GM12878 (cell line): Measurements from ENCODE around the gene HES7. TPM values are rescaled to one million over a fixed set of nuclear protein-coding genes. Genes with fewer than 3 reads are reported as not detected.

Experiments
- ATF2 ChIP-seq: IDR thresholded peaks from 2 replicates; pipeline ENCODE4 v1.6.1; 2012; ENCODE audit warnings: low read length, inconsistent platforms
- BCLAF1 ChIP-seq: fragments of 450-650 bp; IDR thresholded peaks from 2 replicates; pipeline ENCODE4 v1.6.1; 2017; ENCODE audit warnings: antibody characterized with exemption, mild to moderate bottlenecking, moderate library complexity
- CHD4 ChIP-seq: fragments of 200-600 bp; sonication (generic); IDR thresholded peaks from 2 replicates; pipeline ENCODE4 v1.6.1; 2016; ENCODE audit warnings: mild to moderate bottlenecking
- DPF2 ChIP-seq: fragments of 450-650 bp; IDR thresholded peaks from 2 replicates; pipeline ENCODE4 v1.6.1; 2017; ENCODE audit warnings: mild to moderate bottlenecking
- FOS ChIP-seq: IDR thresholded peaks from 3 replicates; pipeline ENCODE4 v1.6.1; 2011; ENCODE audit warnings: borderline replicate concordance; ENCODE audit not compliant: insufficient read length; ENCODE audit errors: extremely low read depth
- FOXK2 ChIP-seq: fragments of 450-650 bp; IDR thresholded peaks from 2 replicates; pipeline ENCODE4 v1.6.1; 2017; ENCODE audit warnings: mild to moderate bottlenecking, moderate library complexity
- HCFC1 ChIP-seq: fragments of 150-350 bp; IDR thresholded peaks from 2 replicates; pipeline ENCODE4 v1.6.1; 2014; ENCODE audit warnings: low read length
- MYC ChIP-seq: IDR thresholded peaks from 2 replicates; pipeline ENCODE4 v1.6.1; 2011; ENCODE audit warnings: mild to moderate bottlenecking, low read length, moderate library complexity, inconsistent platforms; ENCODE audit not compliant: insufficient read depth, insufficient replicate concordance, insufficient read length, severe bottlenecking
- PAX5 ChIP-seq: IDR thresholded peaks from 2 replicates; pipeline ENCODE4 v1.6.1; 2011; ENCODE audit warnings: low read depth, low read length, borderline replicate concordance
- RCOR1 ChIP-seq: conservative IDR thresholded peaks from 2 replicates; pipeline ENCODE4 v1.6.1; 2012; ENCODE audit warnings: low read depth, low read length, improper control_type of control experiment
- SMAD1 ChIP-seq: fragments of 450-650 bp; IDR thresholded peaks from 2 replicates; pipeline ENCODE4 v1.6.1; 2018; ENCODE audit warnings: mild to moderate bottlenecking, low read depth; ENCODE audit not compliant: partially characterized antibody
- SP1 ChIP-seq: IDR thresholded peaks from one replicate; pipeline ENCODE4 v1.6.1; 2011; ENCODE audit warnings: low read depth, low read length
- SREBF1 ChIP-seq: IDR thresholded peaks from 2 replicates; pipeline ENCODE4 v1.6.1; 2012; ENCODE audit warnings: mild to moderate bottlenecking, low read length
- ZNF384 ChIP-seq: IDR thresholded peaks from 2 replicates; pipeline ENCODE4 v1.6.1; 2012; ENCODE audit warnings: low read depth, mild to moderate bottlenecking, low read length, improper control_type of control experiment, borderline replicate concordance
- ZZZ3 ChIP-seq: IDR thresholded peaks from 2 replicates; pipeline ENCODE4 v1.6.1; 2011; ENCODE audit warnings: low read depth; ENCODE audit not compliant: control insufficient read depth, insufficient read length
- polyA plus RNA-seq, 11 experiments: library from polyadenylated mRNA; depleted of rRNA in 4 of 11; unstranded in 6 of 11; stranded (reverse) in 5 of 11; fragments of >200 nt; fragmentation: Nextera tagmentation in 4 of 11; fragmentation: Illumina TruSeq in 1 of 11; extraction: Ambion mirVana in 4 of 11; extraction: Trizol in 1 of 11; gene quantifications; 1 replicate in 1 of 11; 2 replicates in 10 of 11; pipeline versions ENCODE4 v1.2.1 to v1.2.3, GENCODE V29; 2011 to 2016; ENCODE audit warnings: inconsistent platforms in 2 of 11, missing spikeins in 2 of 11, low read depth in 1 of 11
- total RNA-seq, 4 experiments: library from RNA; depleted of rRNA in 3 of 4; stranded (reverse); fragments of >200 nt in 3 of 4; fragmentation: Illumina TruSeq in 1 of 4; extraction: Trizol in 1 of 4; gene quantifications; 2 replicates each; pipeline versions ENCODE4 v1.2.1 to v1.2.3, GENCODE V29; 2013 to 2021
- TF ChIP-seq, protein P1 (sequence below): IDR thresholded peaks from 2 replicates; pipeline ENCODE4 v1.6.1; 2011; ENCODE audit warnings: mild to moderate bottlenecking, low read depth, low read length, moderate library complexity; ENCODE audit not compliant: insufficient replicate concordance
- TF ChIP-seq, protein P2 (sequence below): IDR thresholded peaks from 2 replicates; pipeline ENCODE4 v1.6.1; 2011; ENCODE audit warnings: borderline replicate concordance, low read depth, mild to moderate bottlenecking, moderate library complexity, low read length; ENCODE audit not compliant: insufficient read depth, poor library complexity, severe bottlenecking
- TF ChIP-seq, protein P3 (sequence below): IDR thresholded peaks from 2 replicates; pipeline ENCODE4 v1.6.1; 2012; ENCODE audit warnings: improper control_type of control experiment, low read depth, low read length; ENCODE audit not compliant: insufficient replicate concordance

Gene HES7
- total and polyA plus RNA-seq, 10 of the 15 experiments (the other 5 are each of a cell fraction or from before 2014, with no cell fraction given) = 0.07 to 1.3 (median 0.63) TPM; not detected in 4

DNA sequence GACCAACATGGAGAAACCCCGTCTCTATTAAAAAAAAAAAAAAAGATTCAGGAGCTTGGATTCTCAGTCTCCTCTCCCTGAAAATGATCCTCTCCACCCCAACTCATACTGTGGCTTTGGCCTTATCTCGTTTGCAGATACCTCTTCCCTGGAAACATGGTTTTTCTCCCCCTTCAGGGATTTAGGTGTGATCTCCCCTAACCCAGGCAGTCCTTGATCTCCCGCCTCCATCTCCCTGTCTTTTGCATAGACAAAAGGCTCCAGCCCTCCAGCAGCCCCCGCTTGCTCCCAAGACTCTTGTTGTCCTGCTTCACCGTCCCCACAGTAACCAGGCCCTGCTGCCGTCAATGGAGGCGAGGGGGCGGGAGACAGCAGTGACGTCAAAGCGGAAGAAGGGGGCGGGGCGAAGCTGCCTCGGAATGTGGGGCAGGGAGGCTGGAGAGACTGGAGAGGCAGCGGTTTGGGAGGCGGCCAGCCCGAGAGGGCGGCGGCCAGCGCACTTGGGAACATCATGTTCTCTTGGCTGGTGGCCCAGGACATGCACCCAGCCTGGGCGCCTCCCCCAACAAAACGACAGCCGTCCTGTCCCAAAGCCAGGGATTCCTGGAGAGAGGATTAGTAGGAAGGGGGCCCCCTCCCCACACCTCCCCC is 30.2 kb upstream of the HES7 start (continued):
- no peak for TF ChIP-seq FOXK2
- no peak for TF ChIP-seq PAX5
- no peak for TF ChIP-seq FOS
- TF ChIP-seq, protein P1, sequence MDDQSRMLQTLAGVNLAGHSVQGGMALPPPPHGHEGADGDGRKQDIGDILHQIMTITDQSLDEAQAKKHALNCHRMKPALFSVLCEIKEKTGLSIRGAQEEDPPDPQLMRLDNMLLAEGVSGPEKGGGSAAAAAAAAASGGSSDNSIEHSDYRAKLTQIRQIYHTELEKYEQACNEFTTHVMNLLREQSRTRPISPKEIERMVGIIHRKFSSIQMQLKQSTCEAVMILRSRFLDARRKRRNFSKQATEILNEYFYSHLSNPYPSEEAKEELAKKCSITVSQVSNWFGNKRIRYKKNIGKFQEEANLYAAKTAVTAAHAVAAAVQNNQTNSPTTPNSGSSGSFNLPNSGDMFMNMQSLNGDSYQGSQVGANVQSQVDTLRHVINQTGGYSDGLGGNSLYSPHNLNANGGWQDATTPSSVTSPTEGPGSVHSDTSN = no peak
- TF ChIP-seq SMAD1 = no peak
- TF ChIP-seq SREBF1 = no peak
- no peak for TF ChIP-seq CHD4
- TF ChIP-seq ATF2 = no peak
- TF ChIP-seq SP1 = peak; percentile 37
- no peak for TF ChIP-seq BCLAF1
- TF ChIP-seq RCOR1 = no peak
- TF ChIP-seq, protein P2, sequence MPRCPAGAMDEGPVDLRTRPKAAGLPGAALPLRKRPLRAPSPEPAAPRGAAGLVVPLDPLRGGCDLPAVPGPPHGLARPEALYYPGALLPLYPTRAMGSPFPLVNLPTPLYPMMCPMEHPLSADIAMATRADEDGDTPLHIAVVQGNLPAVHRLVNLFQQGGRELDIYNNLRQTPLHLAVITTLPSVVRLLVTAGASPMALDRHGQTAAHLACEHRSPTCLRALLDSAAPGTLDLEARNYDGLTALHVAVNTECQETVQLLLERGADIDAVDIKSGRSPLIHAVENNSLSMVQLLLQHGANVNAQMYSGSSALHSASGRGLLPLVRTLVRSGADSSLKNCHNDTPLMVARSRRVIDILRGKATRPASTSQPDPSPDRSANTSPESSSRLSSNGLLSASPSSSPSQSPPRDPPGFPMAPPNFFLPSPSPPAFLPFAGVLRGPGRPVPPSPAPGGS = no peak
- TF ChIP-seq ZZZ3 = no peak
- no peak for TF ChIP-seq ZNF384
- TF ChIP-seq, protein P3, sequence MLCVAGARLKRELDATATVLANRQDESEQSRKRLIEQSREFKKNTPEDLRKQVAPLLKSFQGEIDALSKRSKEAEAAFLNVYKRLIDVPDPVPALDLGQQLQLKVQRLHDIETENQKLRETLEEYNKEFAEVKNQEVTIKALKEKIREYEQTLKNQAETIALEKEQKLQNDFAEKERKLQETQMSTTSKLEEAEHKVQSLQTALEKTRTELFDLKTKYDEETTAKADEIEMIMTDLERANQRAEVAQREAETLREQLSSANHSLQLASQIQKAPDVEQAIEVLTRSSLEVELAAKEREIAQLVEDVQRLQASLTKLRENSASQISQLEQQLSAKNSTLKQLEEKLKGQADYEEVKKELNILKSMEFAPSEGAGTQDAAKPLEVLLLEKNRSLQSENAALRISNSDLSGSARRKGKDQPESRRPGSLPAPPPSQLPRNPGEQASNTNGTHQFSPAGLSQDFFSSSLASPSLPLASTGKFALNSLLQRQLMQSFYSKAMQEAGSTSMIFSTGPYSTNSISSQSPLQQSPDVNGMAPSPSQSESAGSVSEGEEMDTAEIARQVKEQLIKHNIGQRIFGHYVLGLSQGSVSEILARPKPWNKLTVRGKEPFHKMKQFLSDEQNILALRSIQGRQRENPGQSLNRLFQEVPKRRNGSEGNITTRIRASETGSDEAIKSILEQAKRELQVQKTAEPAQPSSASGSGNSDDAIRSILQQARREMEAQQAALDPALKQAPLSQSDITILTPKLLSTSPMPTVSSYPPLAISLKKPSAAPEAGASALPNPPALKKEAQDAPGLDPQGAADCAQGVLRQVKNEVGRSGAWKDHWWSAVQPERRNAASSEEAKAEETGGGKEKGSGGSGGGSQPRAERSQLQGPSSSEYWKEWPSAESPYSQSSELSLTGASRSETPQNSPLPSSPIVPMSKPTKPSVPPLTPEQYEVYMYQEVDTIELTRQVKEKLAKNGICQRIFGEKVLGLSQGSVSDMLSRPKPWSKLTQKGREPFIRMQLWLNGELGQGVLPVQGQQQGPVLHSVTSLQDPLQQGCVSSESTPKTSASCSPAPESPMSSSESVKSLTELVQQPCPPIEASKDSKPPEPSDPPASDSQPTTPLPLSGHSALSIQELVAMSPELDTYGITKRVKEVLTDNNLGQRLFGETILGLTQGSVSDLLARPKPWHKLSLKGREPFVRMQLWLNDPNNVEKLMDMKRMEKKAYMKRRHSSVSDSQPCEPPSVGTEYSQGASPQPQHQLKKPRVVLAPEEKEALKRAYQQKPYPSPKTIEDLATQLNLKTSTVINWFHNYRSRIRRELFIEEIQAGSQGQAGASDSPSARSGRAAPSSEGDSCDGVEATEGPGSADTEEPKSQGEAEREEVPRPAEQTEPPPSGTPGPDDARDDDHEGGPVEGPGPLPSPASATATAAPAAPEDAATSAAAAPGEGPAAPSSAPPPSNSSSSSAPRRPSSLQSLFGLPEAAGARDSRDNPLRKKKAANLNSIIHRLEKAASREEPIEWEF = no peak
- TF ChIP-seq DPF2 = no peak
- TF ChIP-seq MYC = no peak
- peak; percentile 23; the same call in 1 of the 2 replicates for TF ChIP-seq HCFC1
